Occipital lobe (tissue), 1 donor: ENCODE measurements around the gene REG4. TPM values are rescaled to one million over a fixed set of nuclear protein-coding genes. Genes with fewer than 3 reads are reported as not detected.

ENCODE experiments used
- total RNA-seq: library from RNA; depleted of rRNA; stranded (reverse); fragments of >200 nt; gene quantifications from one replicate; pipeline ENCODE4 v1.2.3, GENCODE V29; 2014

REG4 gene
- total RNA-seq, 1 donor from 2014 or later: not detected

Other genes with a start within 250 kb of the REG4 start
- 31.8 TPM for gene ZNF697, start 163.2 kb downstream of the REG4 start, total RNA-seq
- 19.0 TPM for gene PHGDH, start 99.5 kb downstream of the REG4 start, total RNA-seq
- gene HMGCS2, start 42.6 kb downstream of the REG4 start, total RNA-seq: not detected
- not detected for gene ADAM30, start 85.1 kb upstream of the REG4 start, total RNA-seq